HG03045 (cell line): Measurements from ENCODE around the gene SLC9A7.

Experiments used
- ATAC-seq: cut with Tn5 transposase; IDR thresholded peaks from one replicate; pipeline ENCODE4 v1.9.1; 2021; ENCODE audit warnings: mild to moderate bottlenecking, moderate library complexity; ENCODE audit not compliant: unreplicated experiment

SLC9A7 gene

GRCh38 chrX:46575586-46575985 lies 183.3 kb downstream of the SLC9A7 start:
- no peak for ATAC-seq

- ATAC-seq: peak; percentile 10
These were observed 184.0 kb downstream of the SLC9A7 start for GRCh38 chrX:46574774-46575381.

- peak; percentile 35 for ATAC-seq
These were observed 184.8 kb downstream of the SLC9A7 start for GRCh38 chrX:46573892-46574773.

- peak; percentile 53 for ATAC-seq
These were observed 185.5 kb downstream of the SLC9A7 start, which contains the start of gene CHST7 for GRCh38 chrX:46573331-46573891. TSS of gene CHST7 (plus strand) at chrX:46573765. CDS start at chrX:46573932, 167 bp downstream.

- no peak for ATAC-seq
These were observed 186.5 kb downstream of the SLC9A7 start for GRCh38 chrX:46572340-46572936.

GRCh38 chrX:46571423-46572339 lies 187.2 kb downstream of the SLC9A7 start:
- ATAC-seq: no peak

- ATAC-seq: no peak
These were observed 189.3 kb downstream of the SLC9A7 start for GRCh38 chrX:46569621-46570020.

- no peak for ATAC-seq
These were observed 191.5 kb downstream of the SLC9A7 start for GRCh38 chrX:46567388-46567787.

- peak; percentile 97 for ATAC-seq
These were observed 196.9 kb downstream of the SLC9A7 start for GRCh38 chrX:46561824-46562657.

GRCh38 chrX:46559062-46559461 lies 199.9 kb downstream of the SLC9A7 start:
- ATAC-seq: no peak

- no peak for ATAC-seq
These were observed 204.0 kb downstream of the SLC9A7 start for GRCh38 chrX:46554942-46555341.

- no peak for ATAC-seq
These were observed 205.0 kb downstream of the SLC9A7 start for GRCh38 chrX:46553935-46554334.

GRCh38 chrX:46551494-46552128 lies 207.3 kb downstream of the SLC9A7 start:
- ATAC-seq: no peak

GRCh38 chrX:46549914-46550313 lies 209.0 kb downstream of the SLC9A7 start:
- no peak for ATAC-seq
